ENCODE data around the gene FCN2. TPM values are rescaled to one million over a fixed set of nuclear protein-coding genes. Genes with fewer than 3 reads are reported as not detected.

Gene FCN2
- polyA plus RNA-seq, 5 donors, result 0.11 to 0.20 (median 0.14) TPM; not detected in 2

DNA sequence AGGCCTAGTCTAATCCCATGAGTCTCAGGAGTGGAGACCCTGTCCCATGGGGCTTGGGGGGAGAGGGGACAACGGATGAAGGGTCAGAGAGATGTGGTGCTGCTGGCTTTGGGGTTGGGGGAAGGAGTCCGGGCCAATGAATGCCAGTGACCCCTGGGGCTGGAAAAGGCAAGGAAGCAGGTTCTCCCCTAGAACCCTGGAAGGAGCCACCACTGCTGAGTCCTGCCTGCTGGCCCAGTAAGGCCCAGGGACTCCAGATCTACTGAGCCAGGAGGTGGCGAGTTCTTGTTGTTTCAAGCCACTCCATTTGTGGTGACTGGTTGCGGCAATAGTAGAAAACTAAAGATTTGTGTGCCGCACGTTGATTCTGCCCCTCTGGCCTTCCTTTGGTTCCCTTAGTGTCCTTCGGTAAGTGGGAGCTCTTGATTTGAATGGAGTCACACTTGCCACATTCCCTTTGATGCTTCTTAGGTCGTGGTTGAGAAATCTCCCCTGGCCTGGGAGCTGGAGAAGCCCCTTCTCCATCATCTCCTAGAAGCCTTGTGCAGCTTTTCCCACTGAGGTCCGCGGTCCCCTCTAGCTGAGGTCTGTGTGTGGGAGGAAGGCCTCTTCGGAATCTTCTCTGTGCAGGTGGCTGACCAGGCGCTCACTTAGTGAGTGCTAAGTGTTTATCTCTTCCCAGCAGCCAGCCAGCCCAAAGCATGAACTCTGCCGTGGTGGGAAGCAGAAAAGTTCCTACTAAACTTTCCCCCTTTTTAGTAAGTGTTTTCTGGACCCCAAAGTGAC, 28.1 kb downstream of the FCN2 start:
- DNase-seq, result no peak

GRCh38 chr9:134909511-134910481, 29.2 kb downstream of the FCN2 start:
- no peak for DNase-seq

DNA sequence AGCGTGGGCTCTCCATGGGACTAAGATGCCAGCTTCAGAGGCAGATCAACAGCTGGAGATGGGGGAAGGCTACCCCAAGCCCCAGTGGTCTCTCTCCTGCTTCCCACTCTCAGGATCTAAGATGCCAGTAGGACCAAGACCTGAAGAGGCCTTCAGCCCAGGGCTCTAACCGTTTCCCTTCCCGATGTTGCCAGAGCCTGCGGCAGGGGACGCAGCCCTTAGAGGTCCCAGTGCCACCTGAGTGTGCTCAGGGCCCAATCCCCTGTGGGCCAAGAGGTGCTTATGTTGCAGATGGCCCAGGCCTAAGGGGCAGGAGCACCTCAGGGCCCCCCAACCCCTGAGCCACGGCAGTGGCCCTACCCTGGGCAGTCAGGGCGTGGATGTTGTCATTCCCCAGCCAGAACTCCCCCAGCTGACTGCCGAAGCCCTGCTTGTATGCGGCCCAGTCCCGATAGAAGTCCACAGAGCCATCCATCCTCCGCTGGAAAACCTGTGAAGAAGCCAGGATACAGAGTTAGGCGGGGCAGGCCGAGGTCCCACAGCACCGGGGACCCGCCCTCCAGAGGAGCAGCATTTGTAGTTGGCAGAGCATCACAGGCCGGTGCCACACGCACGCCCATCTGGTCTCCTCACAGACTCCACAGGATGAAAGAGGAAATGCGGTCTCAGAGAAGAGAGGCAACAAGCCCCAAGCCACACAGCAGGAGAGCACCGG, 31.7 kb downstream of the FCN2 start:
- DNase-seq, result no peak

DNA sequence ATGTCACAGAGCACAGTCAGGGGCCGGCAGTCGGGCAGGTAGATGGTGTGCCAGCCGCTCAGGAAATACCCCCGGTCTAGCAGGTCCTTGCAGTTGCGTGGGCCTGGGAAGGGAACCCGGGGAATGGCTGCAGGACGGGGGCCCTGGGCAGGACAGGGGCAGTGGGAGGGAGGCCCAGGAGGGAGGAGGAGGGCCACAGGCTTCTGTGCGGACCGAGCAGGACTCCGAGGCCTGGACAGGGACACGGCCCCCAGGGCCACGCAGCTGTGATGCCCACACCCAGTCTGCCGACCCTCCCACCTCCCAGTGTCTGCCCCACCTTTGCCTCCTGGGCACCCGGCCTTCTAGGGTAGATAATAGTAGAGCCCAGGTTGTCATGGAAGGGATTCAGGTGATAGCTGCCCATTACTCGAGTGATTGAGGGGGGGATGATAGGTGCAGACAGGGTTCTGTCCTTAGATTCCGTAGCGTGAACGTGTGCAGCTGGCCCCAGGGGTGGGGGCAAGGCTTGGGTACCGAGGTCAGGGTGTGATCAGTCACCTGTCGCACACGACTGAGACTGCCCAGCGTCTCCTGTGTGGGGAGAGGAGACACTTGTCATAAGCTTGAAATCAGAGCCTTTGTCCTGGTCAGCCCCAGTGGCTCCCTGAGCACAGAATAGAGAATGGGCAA, 32.6 kb downstream of the FCN2 start:
- DNase-seq, result no peak

DNA sequence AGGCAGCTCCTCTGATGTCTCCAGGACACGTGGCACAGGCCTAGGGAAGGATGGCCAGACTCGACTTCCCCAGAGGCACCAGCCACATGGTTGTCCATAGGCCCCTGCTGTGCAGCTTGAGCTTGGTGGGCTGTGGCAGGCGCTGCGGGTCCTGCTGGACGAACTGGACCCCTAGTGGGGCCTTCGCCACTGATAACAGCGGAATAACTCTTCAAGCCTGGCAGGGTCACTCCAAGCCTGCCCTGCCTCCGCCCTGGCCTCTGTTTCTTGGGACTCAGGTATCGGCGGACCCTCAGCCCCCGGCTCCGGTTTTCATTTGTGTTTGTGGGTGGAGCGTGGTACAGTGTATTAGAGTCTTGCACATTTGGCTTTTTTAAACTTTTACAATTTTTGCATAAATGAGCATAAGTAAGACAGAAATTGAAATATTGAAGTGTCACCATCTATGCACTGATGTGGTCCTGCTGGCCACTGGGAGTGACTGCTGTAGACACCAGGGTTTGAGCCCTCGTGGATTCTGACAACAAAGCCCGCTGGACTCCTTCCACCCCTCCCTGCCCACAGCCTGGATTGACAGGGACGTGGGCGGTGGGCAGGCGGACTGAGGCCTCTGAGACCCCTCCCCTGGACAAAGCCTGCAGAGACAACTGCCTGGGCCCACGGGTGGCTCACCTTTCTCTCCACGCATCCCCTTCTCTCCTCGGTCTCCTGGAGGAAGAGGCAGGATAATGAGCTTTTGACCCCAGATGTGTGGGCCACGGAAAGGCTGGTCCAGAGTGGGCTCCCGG, 33.3 kb downstream of the FCN2 start:
- no peak for DNase-seq

GRCh38 chr9:134914501-134914834, 33.9 kb downstream of the FCN2 start:
- no peak for DNase-seq

- no peak for DNase-seq
These were observed 34.7 kb downstream of the FCN2 start for GRCh38 chr9:134915046-134915985.

GRCh38 chr9:134916161-134916665, 35.6 kb downstream of the FCN2 start:
- DNase-seq, result no peak

- no peak for DNase-seq
These were observed 37.1 kb downstream of the FCN2 start, which contains the start of gene FCN1 for GRCh38 chr9:134917431-134918373. Gene FCN1 (minus strand): TSS chr9:134917912. CDS start chr9:134917871, 41 bp downstream.

- no peak for DNase-seq
These were observed 38.0 kb downstream of the FCN2 start for GRCh38 chr9:134918646-134919045.

DNA sequence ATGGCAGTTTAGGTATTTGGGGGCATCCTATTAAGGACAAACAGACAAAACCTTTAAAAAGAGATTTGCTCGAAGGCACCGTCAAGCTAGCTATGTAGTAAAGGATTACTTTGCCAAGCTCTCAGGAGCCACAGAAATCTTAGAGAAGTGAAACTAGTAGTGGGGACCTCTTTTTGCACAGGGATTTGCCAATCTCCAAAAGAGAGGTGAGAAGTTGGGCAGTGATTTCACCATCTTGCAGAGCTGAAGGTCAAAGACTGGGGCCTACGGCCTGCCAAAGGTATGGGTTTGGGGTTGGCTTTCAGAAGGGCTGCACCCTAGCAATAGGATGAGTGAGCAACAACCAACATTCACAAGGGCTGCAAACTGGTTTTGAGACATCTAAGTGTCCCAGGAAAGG, 38.7 kb downstream of the FCN2 start:
- DNase-seq, result no peak

DNA sequence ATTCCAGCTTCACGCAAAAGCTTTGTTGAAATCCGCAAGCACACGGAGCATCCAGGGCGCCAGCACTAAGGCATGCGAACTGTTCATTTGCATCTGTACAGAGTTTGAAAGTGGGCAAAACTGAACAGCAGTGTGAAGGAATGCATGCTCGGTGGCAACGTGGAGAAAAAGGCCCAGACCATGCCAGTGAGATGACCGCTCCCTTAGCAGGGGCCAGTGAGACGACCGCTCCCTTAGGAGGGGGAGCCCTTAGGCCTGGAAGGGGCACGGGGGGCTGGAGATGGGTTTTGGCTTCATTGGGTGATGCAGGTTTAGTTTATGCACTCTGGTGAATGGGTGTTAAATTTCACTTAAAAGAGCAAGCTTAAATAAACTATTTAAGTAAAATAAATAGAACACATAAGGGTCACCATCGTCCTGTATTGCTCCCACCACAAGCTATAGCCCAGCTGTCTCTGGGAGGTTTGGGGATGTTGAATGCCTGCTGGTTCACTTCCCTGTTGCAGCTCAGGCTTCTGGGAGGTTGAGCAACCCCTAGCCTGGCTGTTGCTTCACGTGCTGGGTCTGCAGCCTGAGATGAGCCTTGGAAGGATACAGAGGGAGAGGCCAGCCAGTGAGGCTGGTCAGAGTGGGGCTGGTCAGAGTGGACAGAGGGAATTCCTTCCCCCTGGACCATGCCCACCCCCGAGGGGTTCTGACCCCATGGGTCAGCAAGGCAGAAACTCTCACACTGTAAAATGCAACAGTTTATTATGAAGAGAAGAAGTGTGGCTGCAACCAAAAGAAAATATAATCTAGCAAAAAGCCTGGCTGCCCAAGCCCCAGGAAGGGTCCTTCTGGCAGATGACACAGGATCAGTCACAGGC, 41.7 kb downstream of the FCN2 start:
- DNase-seq, result peak; percentile 32 to 35

GRCh38 chr9:134922932-134923240, 42.3 kb downstream of the FCN2 start:
- no peak for DNase-seq

DNA sequence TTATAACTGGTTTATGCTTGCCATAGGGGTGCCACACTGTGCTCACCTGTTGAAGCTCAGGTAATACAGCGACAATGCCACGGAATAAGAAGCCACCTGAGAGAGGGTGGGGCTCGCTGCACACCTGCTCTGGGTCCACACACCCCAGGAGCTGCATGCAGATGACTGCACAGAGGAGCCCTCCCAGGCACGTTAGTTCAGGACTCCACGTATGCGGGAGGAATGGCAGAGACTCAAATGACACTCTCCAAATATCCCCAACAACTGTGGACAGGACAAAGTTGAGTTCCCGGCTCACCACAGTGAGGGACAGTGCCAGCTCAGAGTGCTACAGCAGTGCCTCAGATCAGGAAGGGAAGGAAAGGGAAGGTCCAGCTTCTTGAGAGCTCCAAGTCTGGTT, 42.9 kb downstream of the FCN2 start:
- no peak for DNase-seq

DNA sequence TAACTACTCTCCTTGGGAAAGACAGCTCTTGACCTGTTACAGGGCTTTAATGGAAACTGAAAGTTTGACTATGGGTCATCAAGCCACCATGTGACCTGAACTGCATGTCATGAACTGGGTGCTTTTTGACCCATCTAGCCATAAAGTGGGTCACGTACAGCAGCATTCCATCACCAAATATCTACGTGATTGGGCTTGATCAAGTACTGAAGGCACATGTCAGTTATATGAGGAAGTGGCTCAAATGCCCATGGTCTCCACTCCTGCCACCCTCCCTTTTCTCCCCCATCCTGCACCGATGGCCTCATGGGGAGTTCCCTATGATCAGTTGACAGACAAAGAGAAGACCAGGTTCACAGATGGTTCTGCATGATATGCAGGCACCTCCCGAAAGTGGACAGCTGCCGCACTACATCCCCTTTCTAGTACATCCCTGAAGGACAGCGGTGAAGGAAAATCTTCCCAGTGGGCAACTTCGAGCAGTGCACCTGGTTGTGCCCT, 44.5 kb downstream of the FCN2 start:
- no peak for DNase-seq

DNA sequence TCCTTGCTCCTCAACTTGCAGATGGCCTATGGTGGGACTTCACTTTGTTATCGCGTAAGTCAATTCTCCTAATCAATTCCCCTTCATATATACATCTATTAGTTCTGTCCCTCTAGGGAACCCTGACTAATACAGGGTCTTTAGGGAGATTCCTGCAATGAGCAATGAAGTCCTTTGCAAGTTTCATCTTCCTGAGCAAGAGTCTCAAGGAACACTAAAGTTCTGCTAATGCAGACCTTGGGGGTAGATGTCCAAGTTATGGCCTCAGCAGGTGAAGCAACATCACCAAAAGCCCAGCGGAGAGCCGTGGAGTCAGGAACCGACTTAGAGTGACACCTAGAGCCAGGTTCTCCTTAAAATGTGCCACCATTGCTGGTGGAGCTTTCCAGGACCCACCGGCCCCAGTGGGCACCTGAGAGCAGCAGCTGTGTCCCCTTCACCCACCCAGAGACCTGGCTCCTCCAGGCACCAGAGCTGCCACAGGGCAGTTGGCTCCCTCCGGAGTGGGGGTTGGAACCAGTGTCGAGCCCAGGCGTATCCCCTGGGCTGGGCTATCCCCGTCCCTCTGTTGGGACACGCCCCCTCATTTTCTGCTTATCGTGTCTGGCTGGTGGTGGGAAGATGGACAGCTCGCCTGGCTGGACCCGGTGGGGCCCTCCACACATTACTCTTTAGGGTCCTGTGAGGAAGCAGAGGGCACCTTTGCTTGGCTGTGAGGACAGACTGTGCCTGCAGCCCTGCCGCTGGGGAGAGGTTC, 48.0 kb downstream of the FCN2 start:
- DNase-seq, result no peak

Measured in right lung (tissue), 5 donors.